ENCODE results near the gene ERFL.

The ERFL gene

GRCh38 chr19:41908724-41909464 lies 19.4 kb downstream of the ERFL start:
- Histone ChIP-seq H3F3A (ENCODE audit: insufficient read depth, low read length) (no peaks in the 10 kb centered on the region), H3K4me2 (ENCODE audit: low read length) (no peak overlapping the region), H2AFZ (ENCODE audit: low read length) (no peak overlapping the region), H3K4me3 (ENCODE audit: low read depth, low read length, poor library complexity, severe bottlenecking) (no peak overlapping the region), H3K9me2 (ENCODE audit: low read depth, low read length) (no peaks in the 10 kb centered on the region), H3K79me2 (ENCODE audit: insufficient read depth, low read length) (no peaks in the 10 kb centered on the region), H3K36me3 (ENCODE audit: insufficient read depth, low read length) (peaks cover 46% of the 10 kb centered on the region), H3K9ac (ENCODE audit: low read length) (no peak overlapping the region), H3K27ac (ENCODE audit: low read depth, low read length, poor library complexity, severe bottlenecking) (no peak overlapping the region), H3K4me1 (ENCODE audit: insufficient read depth, low read length, severe bottlenecking) (no peaks in the 10 kb centered on the region), H3K9me3 (ENCODE audit: low read length) (no peaks in the 10 kb centered on the region), H4K20me1 (ENCODE audit: insufficient read depth, low read length) (no peaks in the 10 kb centered on the region), H3K27me3 (ENCODE audit: insufficient read depth, low read length) (peaks cover 13% of the 10 kb centered on the region)
- TF ChIP-seq EZH2 (IDR thresholded peaks at IDR 0.05; ENCODE audit: borderline replicate concordance, low read length) (no peak), CTCF (IDR thresholded peaks at IDR 0.05; ENCODE audit: low read length) (no peak)

- H4K20me1 ChIP-seq (ENCODE audit: insufficient read depth, low read length): no peaks in the 10 kb centered on the region
- no peaks in the 10 kb centered on the region for H3K4me1 ChIP-seq (ENCODE audit: insufficient read depth, low read length, severe bottlenecking)
- no peaks in the 10 kb centered on the region for H3K79me2 ChIP-seq (ENCODE audit: insufficient read depth, low read length)
- H3F3A ChIP-seq (ENCODE audit: insufficient read depth, low read length): no peaks in the 10 kb centered on the region
- H3K9me2 ChIP-seq (ENCODE audit: low read depth, low read length): no peaks in the 10 kb centered on the region
- no peak overlapping the region for H3K4me2 ChIP-seq (ENCODE audit: low read length)
- H3K9me3 ChIP-seq (ENCODE audit: low read length): no peaks in the 10 kb centered on the region
- no peak overlapping the region for H3K4me3 ChIP-seq (ENCODE audit: low read depth, low read length, poor library complexity, severe bottlenecking)
- H2AFZ ChIP-seq (ENCODE audit: low read length): no peak overlapping the region
- no peak overlapping the region for H3K9ac ChIP-seq (ENCODE audit: low read length)
- peaks cover 13% of the 10 kb centered on the region for H3K27me3 ChIP-seq (ENCODE audit: insufficient read depth, low read length)
- no peak overlapping the region for H3K27ac ChIP-seq (ENCODE audit: low read depth, low read length, poor library complexity, severe bottlenecking)
- peaks cover 54% of the 10 kb centered on the region for H3K36me3 ChIP-seq (ENCODE audit: insufficient read depth, low read length)
- TF ChIP-seq CTCF (IDR thresholded peaks at IDR 0.05; ENCODE audit: low read length): no peak
- TF ChIP-seq EZH2 (IDR thresholded peaks at IDR 0.05; ENCODE audit: borderline replicate concordance, low read length): no peak
These were observed 20.1 kb downstream of the ERFL start for GRCh38 chr19:41907994-41908615.

- Histone ChIP-seq H3K27me3 (ENCODE audit: insufficient read depth, low read length) (peaks cover 8% of the 10 kb centered on the region; the same call in 1 of the 2 replicates), H3K36me3 (ENCODE audit: insufficient read depth, low read length) (peaks cover 64% of the 10 kb centered on the region)
These were observed 21.2 kb downstream of the ERFL start for GRCh38 chr19:41906916-41907680.

More at GRCh38 chr19:41906916-41907680, 21.2 kb downstream of the ERFL start:
- Histone ChIP-seq H3K4me3 (ENCODE audit: low read depth, low read length, poor library complexity, severe bottlenecking) (no peak overlapping the region), H3K9me3 (ENCODE audit: low read length) (no peaks in the 10 kb centered on the region), H4K20me1 (ENCODE audit: insufficient read depth, low read length) (no peaks in the 10 kb centered on the region), H3K4me2 (ENCODE audit: low read length) (no peak overlapping the region), H3K79me2 (ENCODE audit: insufficient read depth, low read length) (no peaks in the 10 kb centered on the region), H3F3A (ENCODE audit: insufficient read depth, low read length) (no peaks in the 10 kb centered on the region), H3K9ac (ENCODE audit: low read length) (no peak overlapping the region), H3K4me1 (ENCODE audit: insufficient read depth, low read length, severe bottlenecking) (no peaks in the 10 kb centered on the region), H3K9me2 (ENCODE audit: low read depth, low read length) (no peaks in the 10 kb centered on the region), H3K27ac (ENCODE audit: low read depth, low read length, poor library complexity, severe bottlenecking) (no peak overlapping the region), H2AFZ (ENCODE audit: low read length) (no peak overlapping the region)
- TF ChIP-seq CTCF (IDR thresholded peaks at IDR 0.05; ENCODE audit: low read length): no peak
- no peak for TF ChIP-seq EZH2 (IDR thresholded peaks at IDR 0.05; ENCODE audit: borderline replicate concordance, low read length)

All from OCI-LY1 (cell line).